DOHH2 (cell line): ENCODE results near the gene JAML.

Experiments used
- H3F3A ChIP-seq: fragments of 200-600 bp; sonication (generic), shearing (Covaris generic); 2 replicates; pipeline ENCODE4 v1.6.0; 2016; ENCODE audit warnings: antibody characterized with exemption, mild to moderate bottlenecking; ENCODE audit not compliant: control insufficient read depth, insufficient read depth
- H3K27ac ChIP-seq: fragments of 200-600 bp; sonication (generic); 2 replicates; pipeline ENCODE4 v1.5.1; 2014; ENCODE audit warnings: low read depth, mild to moderate bottlenecking, low read length, moderate library complexity
- H3K27me3 ChIP-seq: fragments of 200-600 bp; sonication (generic); 2 replicates; pipeline ENCODE4 v1.6.1; 2014; ENCODE audit warnings: mild to moderate bottlenecking, low read length, mixed read lengths; ENCODE audit not compliant: control insufficient read depth
- H3K36me3 ChIP-seq: fragments of 200-600 bp; sonication (generic); 2 replicates; pipeline ENCODE4 v1.6.1; 2014; ENCODE audit warnings: mild to moderate bottlenecking, low read length, moderate library complexity, mixed read lengths; ENCODE audit not compliant: control insufficient read depth
- H3K4me1 ChIP-seq: fragments of 200-600 bp; sonication (generic); 2 replicates; pipeline ENCODE4 v1.6.1; 2014; ENCODE audit warnings: mild to moderate bottlenecking, low read length, mixed read lengths; ENCODE audit not compliant: control insufficient read depth
- H3K4me2 ChIP-seq: fragments of 200-600 bp; sonication (generic); 2 replicates; pipeline ENCODE4 v1.6.0; 2014; ENCODE audit warnings: mild to moderate bottlenecking, low read length, moderate library complexity
- H3K4me3 ChIP-seq: fragments of 200-600 bp; sonication (generic); 2 replicates; pipeline ENCODE4 v1.5.1; 2014; ENCODE audit warnings: mild to moderate bottlenecking, low read length, mixed read lengths
- H3K79me2 ChIP-seq: fragments of 200-600 bp; sonication (generic); 2 replicates; pipeline ENCODE4 v1.6.1; 2014; ENCODE audit warnings: mild to moderate bottlenecking, low read length, mixed read lengths; ENCODE audit not compliant: control insufficient read depth
- H3K9me2 ChIP-seq: fragments of 200-600 bp; sonication (generic); replicated peaks from 2 replicates; pipeline ENCODE4 v1.6.1; 2014; ENCODE audit warnings: mild to moderate bottlenecking, low read length, mixed read lengths; ENCODE audit not compliant: control insufficient read depth
- H3K9me3 ChIP-seq: fragments of 200-600 bp; sonication (generic); 2 replicates; pipeline ENCODE4 v1.6.1; 2014; ENCODE audit warnings: antibody characterized with exemption, low read length, mixed read lengths; ENCODE audit not compliant: control insufficient read depth, insufficient read depth
- H4K20me1 ChIP-seq: fragments of 200-600 bp; sonication (generic); 2 replicates; pipeline ENCODE4 v1.6.0; 2014; ENCODE audit warnings: low read depth, mild to moderate bottlenecking, antibody characterized with exemption, low read length, moderate library complexity; ENCODE audit not compliant: control insufficient read depth, insufficient read depth
- EZH2phosphoT487 ChIP-seq: fragments of 200-600 bp; sonication (generic); IDR thresholded peaks from 2 replicates; pipeline ENCODE4 v1.6.1; 2017; ENCODE audit warnings: borderline replicate concordance, mild to moderate bottlenecking, antibody characterized with exemption, low read length, moderate library complexity, mixed read lengths
- TF ChIP-seq, protein P1 (sequence below): fragments of 200-600 bp; sonication (generic); IDR thresholded peaks from one replicate; pipeline ENCODE4 v1.5.1; 2014; ENCODE audit warnings: antibody characterized with exemption, mild to moderate bottlenecking, low read depth, low read length; ENCODE audit not compliant: poor library complexity, severe bottlenecking

The JAML gene

DNA sequence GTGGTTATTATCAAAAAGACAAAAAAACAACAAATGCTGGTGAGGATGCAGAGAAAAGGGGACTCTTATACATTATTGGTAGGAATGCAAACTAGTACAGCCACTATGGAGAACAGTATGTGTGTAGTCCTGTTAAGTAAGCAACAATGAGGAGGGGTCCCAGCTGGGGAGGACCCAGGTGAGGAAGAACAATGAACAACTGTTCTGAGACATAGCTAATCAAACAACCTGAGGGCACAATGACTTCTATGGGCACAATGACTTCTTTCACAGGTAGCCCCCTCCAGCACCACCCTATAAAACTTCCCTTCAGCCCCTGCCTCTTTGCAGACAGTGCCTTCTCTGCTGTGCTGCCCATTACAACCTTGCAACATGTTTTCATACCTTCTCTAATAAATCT, 5.6 kb downstream of the JAML start:
- Histone ChIP-seq H3F3A (no peaks in the 10 kb centered on the region), H3K9me3 (no peaks in the 10 kb centered on the region), H3K27ac (no peak overlapping the region), H3K27me3 (no peaks in the 10 kb centered on the region), H3K36me3 (no peaks in the 10 kb centered on the region), H3K9me2 (no peaks in the 10 kb centered on the region), H3K79me2 (no peaks in the 10 kb centered on the region), H4K20me1 (no peaks in the 10 kb centered on the region), H3K4me3 (no peak overlapping the region), H3K4me1 (peaks cover 38% of the 10 kb centered on the region), H3K4me2 (no peak overlapping the region)
- no peak for TF ChIP-seq EZH2phosphoT487
- TF ChIP-seq, protein P1, sequence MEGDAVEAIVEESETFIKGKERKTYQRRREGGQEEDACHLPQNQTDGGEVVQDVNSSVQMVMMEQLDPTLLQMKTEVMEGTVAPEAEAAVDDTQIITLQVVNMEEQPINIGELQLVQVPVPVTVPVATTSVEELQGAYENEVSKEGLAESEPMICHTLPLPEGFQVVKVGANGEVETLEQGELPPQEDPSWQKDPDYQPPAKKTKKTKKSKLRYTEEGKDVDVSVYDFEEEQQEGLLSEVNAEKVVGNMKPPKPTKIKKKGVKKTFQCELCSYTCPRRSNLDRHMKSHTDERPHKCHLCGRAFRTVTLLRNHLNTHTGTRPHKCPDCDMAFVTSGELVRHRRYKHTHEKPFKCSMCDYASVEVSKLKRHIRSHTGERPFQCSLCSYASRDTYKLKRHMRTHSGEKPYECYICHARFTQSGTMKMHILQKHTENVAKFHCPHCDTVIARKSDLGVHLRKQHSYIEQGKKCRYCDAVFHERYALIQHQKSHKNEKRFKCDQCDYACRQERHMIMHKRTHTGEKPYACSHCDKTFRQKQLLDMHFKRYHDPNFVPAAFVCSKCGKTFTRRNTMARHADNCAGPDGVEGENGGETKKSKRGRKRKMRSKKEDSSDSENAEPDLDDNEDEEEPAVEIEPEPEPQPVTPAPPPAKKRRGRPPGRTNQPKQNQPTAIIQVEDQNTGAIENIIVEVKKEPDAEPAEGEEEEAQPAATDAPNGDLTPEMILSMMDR = no peak

- Histone ChIP-seq H3K9me3 (no peaks in the 10 kb centered on the region), H3K36me3 (no peaks in the 10 kb centered on the region), H3K4me2 (no peak overlapping the region)
These were observed 7.2 kb downstream of the JAML start for GRCh38 chr11:118217575-118217974.

GRCh38 chr11:118216621-118217481, 8.0 kb downstream of the JAML start:
- H4K20me1 ChIP-seq = no peaks in the 10 kb centered on the region
- H3K36me3 ChIP-seq = no peaks in the 10 kb centered on the region
- H3K9me3 ChIP-seq = no peaks in the 10 kb centered on the region
- no peaks in the 10 kb centered on the region for H3K79me2 ChIP-seq
- H3K9me2 ChIP-seq = no peaks in the 10 kb centered on the region
- no peaks in the 10 kb centered on the region for H3K27me3 ChIP-seq
- TF ChIP-seq, protein P1 = no peak
- no peak for TF ChIP-seq EZH2phosphoT487
- H3K4me2 ChIP-seq = peak overlapping the region; percentile 29
- peaks cover 53% of the 10 kb centered on the region for H3K4me1 ChIP-seq
- H3K4me3 ChIP-seq = no peak overlapping the region
- no peak overlapping the region for H3K27ac ChIP-seq
- 0 out of 2 replicates have a peak, but pooled peaks cover 2% of the 10 kb centered on the region for H3F3A ChIP-seq

More at GRCh38 chr11:118217575-118217974, 7.2 kb downstream of the JAML start:
- Histone ChIP-seq H3K27me3 (no peaks in the 10 kb centered on the region), H3K27ac (no peak overlapping the region), H3K9me2 (no peaks in the 10 kb centered on the region), H3K4me1 (peaks cover 48% of the 10 kb centered on the region), H3F3A (0 out of 2 replicates have a peak, but pooled peaks cover 2% of the 10 kb centered on the region), H3K4me3 (no peak overlapping the region), H4K20me1 (no peaks in the 10 kb centered on the region), H3K79me2 (no peaks in the 10 kb centered on the region)
- no peak for TF ChIP-seq EZH2phosphoT487
- TF ChIP-seq, protein P1 = no peak
